ENCODE measurements around the gene SKA1.
"Not testable (repeated sequence)": the region's sequence is repeated elsewhere in the genome, so short reads cannot be mapped to it uniquely, and the experiment has no call there.

Gene SKA1

DNA sequence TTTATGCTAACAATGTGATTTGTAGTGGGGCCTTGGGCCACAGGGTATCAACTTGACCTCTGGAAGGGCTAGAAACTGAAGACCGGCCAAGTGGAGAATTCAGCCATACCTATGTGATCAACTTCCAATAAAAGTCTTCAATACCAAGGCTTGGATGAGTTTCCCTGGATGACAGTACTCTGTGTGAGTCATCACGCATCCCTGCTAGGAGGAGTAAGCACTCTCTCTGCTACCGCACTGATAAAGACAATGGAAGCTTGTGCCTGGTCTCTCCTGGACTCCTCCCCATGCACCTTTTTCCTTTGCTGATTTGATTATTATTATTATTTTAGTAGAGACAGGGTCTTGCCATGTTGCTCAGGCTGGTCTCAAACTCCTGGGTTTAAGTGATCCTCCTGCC, 58.1 kb downstream of the SKA1 start:
- H3K27ac ChIP-seq, result no peak overlapping the region
- H3K9me3 ChIP-seq, result no peaks in the 10 kb centered on the region
- no peak for DNase-seq
- TF ChIP-seq, protein P1, sequence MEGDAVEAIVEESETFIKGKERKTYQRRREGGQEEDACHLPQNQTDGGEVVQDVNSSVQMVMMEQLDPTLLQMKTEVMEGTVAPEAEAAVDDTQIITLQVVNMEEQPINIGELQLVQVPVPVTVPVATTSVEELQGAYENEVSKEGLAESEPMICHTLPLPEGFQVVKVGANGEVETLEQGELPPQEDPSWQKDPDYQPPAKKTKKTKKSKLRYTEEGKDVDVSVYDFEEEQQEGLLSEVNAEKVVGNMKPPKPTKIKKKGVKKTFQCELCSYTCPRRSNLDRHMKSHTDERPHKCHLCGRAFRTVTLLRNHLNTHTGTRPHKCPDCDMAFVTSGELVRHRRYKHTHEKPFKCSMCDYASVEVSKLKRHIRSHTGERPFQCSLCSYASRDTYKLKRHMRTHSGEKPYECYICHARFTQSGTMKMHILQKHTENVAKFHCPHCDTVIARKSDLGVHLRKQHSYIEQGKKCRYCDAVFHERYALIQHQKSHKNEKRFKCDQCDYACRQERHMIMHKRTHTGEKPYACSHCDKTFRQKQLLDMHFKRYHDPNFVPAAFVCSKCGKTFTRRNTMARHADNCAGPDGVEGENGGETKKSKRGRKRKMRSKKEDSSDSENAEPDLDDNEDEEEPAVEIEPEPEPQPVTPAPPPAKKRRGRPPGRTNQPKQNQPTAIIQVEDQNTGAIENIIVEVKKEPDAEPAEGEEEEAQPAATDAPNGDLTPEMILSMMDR (IDR thresholded peaks at IDR 0.05), result no peak
- intact Hi-C loops (cut with DNase I; ENCODE audit: low total_unique reads), result no loop called here
- no peak overlapping the region for H3K4me3 ChIP-seq
- no peaks in the 10 kb centered on the region for H3K27me3 ChIP-seq
- H3K36me3 ChIP-seq, result no peaks in the 10 kb centered on the region
- H3K4me1 ChIP-seq, result no peaks in the 10 kb centered on the region

DNA sequence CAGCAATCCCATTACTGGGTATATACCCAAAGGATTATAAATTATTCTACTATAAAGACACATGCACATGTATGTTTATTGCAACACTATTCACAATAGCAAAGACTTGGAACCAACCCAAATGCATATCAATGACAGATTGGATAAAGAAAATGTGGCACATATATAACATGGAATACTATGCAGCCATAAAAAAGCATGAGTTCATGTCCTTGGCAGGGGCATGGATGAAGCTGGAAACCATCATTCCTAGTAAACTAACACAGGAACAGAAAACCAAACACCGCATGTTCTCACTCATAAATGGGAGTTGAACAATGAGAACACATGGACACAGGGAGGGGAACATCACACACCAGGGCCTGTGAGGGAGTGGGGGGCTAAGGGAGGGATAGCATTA, 61.9 kb downstream of the SKA1 start:
- H3K36me3 ChIP-seq; intact Hi-C loops (cut with DNase I; ENCODE audit: low total_unique reads); H3K4me3 ChIP-seq; H3K9me3 ChIP-seq; H3K4me1 ChIP-seq; DNase-seq; H3K27ac ChIP-seq; H3K27me3 ChIP-seq: not testable (repeated sequence)

DNA sequence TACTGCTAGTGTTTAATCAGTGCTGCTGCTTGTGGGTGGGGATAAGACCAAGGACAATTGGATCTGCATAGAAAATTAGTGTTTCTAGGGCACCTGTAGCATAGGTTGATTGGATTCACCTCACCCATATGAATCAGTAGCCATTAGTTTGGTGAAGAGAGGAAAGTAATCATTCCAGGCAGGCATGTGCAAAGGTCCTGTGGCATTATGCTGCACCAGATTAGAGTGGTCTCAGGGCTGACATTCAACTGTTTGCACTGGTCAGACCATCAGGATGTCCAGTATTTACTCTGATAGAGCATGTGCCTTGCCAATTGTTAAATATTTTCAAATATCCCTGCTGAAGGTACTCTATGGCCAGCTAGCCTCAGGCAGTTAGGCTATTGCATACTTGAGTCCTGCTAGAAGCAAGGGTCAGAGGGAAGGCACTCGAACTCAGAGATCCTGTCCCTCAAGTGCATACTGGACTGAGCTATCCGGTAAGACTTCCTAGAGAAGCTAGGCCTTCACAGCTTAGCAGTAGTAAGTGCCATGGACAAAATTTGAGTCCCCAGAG, 64.7 kb downstream of the SKA1 start:
- TF ChIP-seq, protein P1 (IDR thresholded peaks at IDR 0.05), result no peak
- no peaks in the 10 kb centered on the region for H3K27me3 ChIP-seq
- H3K36me3 ChIP-seq, result no peaks in the 10 kb centered on the region
- H3K27ac ChIP-seq, result no peak overlapping the region
- H3K9me3 ChIP-seq, result peaks cover 0 to 7% (median 0%) of the 10 kb centered on the region in 3 donors
- no peak overlapping the region for H3K4me3 ChIP-seq
- intact Hi-C loops (cut with DNase I; ENCODE audit: low total_unique reads), result no loop called here
- H3K4me1 ChIP-seq, result no peaks in the 10 kb centered on the region
- DNase-seq, result no peak

DNA sequence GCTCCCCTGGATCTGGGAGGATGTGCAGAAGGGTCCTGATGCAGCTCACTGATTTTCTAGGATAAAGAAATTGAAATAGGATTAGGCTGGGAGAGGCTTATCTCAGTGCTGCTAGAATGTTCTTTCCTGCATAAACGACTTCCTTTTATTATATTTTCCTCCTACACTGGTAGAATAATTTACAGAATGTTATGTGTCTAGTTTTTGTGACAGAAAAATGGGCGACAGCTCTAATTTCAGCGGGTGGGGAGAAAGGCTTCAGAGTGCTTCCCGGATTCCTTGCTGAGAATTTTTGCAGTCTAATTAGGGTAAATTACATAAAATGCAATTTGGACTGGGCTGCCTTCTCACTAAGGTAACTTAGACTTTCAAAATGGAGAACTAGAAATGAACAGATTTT, 66.2 kb downstream of the SKA1 start:
- H3K4me1 ChIP-seq, result no peaks in the 10 kb centered on the region
- TF ChIP-seq, protein P1 (IDR thresholded peaks at IDR 0.05), result no peak
- H3K36me3 ChIP-seq, result no peaks in the 10 kb centered on the region
- no peaks in the 10 kb centered on the region for H3K27me3 ChIP-seq
- H3K4me3 ChIP-seq, result no peak overlapping the region
- peaks cover 0 to 8% (median 0%) of the 10 kb centered on the region in 3 donors for H3K9me3 ChIP-seq
- H3K27ac ChIP-seq, result no peak overlapping the region
- intact Hi-C loops (cut with DNase I; ENCODE audit: low total_unique reads), result no loop called here
- DNase-seq, result no peak

DNA sequence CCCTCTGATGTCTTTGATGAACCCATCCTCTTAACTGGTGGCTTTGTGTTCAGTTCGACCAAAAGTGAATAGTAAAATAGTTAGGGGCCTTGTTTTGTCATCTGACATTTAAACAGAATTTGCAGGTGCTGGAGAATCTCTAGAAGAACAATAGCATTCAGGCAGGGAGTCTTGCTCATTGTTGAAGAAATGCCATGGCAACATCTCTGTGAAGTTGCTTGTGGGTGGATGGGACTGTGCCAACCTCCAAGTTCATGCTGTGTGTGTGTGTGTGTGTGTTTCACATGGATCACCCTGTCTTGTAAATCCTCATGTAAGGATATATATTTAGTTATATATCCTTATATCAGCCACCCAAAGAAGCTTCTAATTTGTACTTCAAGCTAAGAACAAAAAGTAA, 66.7 kb downstream of the SKA1 start:
- Histone ChIP-seq H3K4me3 (no peak overlapping the region), H3K27me3 (no peaks in the 10 kb centered on the region), H3K9me3 (peaks cover 0 to 8% (median 0%) of the 10 kb centered on the region in 3 donors), H3K36me3 (no peaks in the 10 kb centered on the region), H3K4me1 (no peaks in the 10 kb centered on the region), H3K27ac (no peak overlapping the region)
- no peak for DNase-seq
- TF ChIP-seq, protein P1 (IDR thresholded peaks at IDR 0.05), result no peak
- intact Hi-C loops (cut with DNase I; ENCODE audit: low total_unique reads), result no loop called here

Measured in tibial artery (tissue), 4 donors.